ENCODE data around the gene PAK3. TPM values are rescaled to one million over a fixed set of nuclear protein-coding genes. Genes with fewer than 3 reads are reported as not detected.

The PAK3 gene
- polyA plus RNA-seq, 3 donors = 6.3 to 7.2 (median 6.6) TPM

GRCh38 chrX:111123606-111124179, 27.7 kb downstream of the PAK3 start:
- no peak for DNase-seq (ENCODE audit: extremely low read depth in 1 of 11, low read depth in 9 of 11, low spot score in 4 of 11)

GRCh38 chrX:111124418-111124817, 28.4 kb downstream of the PAK3 start:
- no peak for DNase-seq (ENCODE audit: extremely low read depth in 1 of 11, low read depth in 9 of 11, low spot score in 4 of 11)

GRCh38 chrX:111127038-111127437, 31.0 kb downstream of the PAK3 start:
- no peak for DNase-seq (ENCODE audit: extremely low read depth in 1 of 11, low read depth in 9 of 11, low spot score in 4 of 11)

- DNase-seq (ENCODE audit: extremely low read depth in 1 of 11, low read depth in 9 of 11, low spot score in 4 of 11) = no peak
Measured at GRCh38 chrX:111129921-111130320, 33.9 kb downstream of the PAK3 start.

- DNase-seq (ENCODE audit: extremely low read depth in 1 of 11, low read depth in 9 of 11, low spot score in 4 of 11) = no peak
Measured at GRCh38 chrX:111131572-111131971, 35.6 kb downstream of the PAK3 start.

- DNase-seq (ENCODE audit: extremely low read depth in 1 of 11, low read depth in 9 of 11, low spot score in 4 of 11) = no peak
Measured at GRCh38 chrX:111133389-111133788, 37.4 kb downstream of the PAK3 start.

- DNase-seq (ENCODE audit: extremely low read depth in 1 of 11, low read depth in 9 of 11, low spot score in 4 of 11) = no peak
Measured at GRCh38 chrX:111145878-111146277, 49.9 kb downstream of the PAK3 start.

- no peak for DNase-seq (ENCODE audit: extremely low read depth in 1 of 11, low read depth in 9 of 11, low spot score in 4 of 11)
Measured at GRCh38 chrX:111151764-111152163, 55.8 kb downstream of the PAK3 start.

- DNase-seq (ENCODE audit: extremely low read depth in 1 of 11, low read depth in 9 of 11, low spot score in 4 of 11) = no peak
Measured at GRCh38 chrX:111159232-111159631, 63.2 kb downstream of the PAK3 start.

- DNase-seq (ENCODE audit: extremely low read depth in 1 of 11, low read depth in 9 of 11, low spot score in 4 of 11) = no peak
Measured at GRCh38 chrX:111164728-111165127, 68.7 kb downstream of the PAK3 start.

GRCh38 chrX:111165902-111166301, 69.9 kb downstream of the PAK3 start:
- no peak for DNase-seq (ENCODE audit: extremely low read depth in 1 of 11, low read depth in 9 of 11, low spot score in 4 of 11)

GRCh38 chrX:111167334-111167733, 71.3 kb downstream of the PAK3 start:
- no peak for DNase-seq (ENCODE audit: extremely low read depth in 1 of 11, low read depth in 9 of 11, low spot score in 4 of 11)

GRCh38 chrX:111168314-111168713, 72.3 kb downstream of the PAK3 start:
- DNase-seq (ENCODE audit: extremely low read depth in 1 of 11, low read depth in 9 of 11, low spot score in 4 of 11) = peak in 4 of 11 donors; percentile 1 to 11 (median 8)

- no peak for DNase-seq (ENCODE audit: extremely low read depth in 1 of 11, low read depth in 9 of 11, low spot score in 4 of 11)
Measured at GRCh38 chrX:111169141-111169540, 73.2 kb downstream of the PAK3 start.

GRCh38 chrX:111170017-111170416, 74.0 kb downstream of the PAK3 start:
- no peak for DNase-seq (ENCODE audit: extremely low read depth in 1 of 11, low read depth in 9 of 11, low spot score in 4 of 11)

GRCh38 chrX:111180750-111181240, 84.8 kb downstream of the PAK3 start:
- DNase-seq (ENCODE audit: extremely low read depth in 1 of 11, low read depth in 9 of 11, low spot score in 4 of 11) = no peak

GRCh38 chrX:111181951-111182350, 86.0 kb downstream of the PAK3 start:
- no peak for DNase-seq (ENCODE audit: extremely low read depth in 1 of 11, low read depth in 9 of 11, low spot score in 4 of 11)

GRCh38 chrX:111182997-111183396, 87.0 kb downstream of the PAK3 start:
- no peak for DNase-seq (ENCODE audit: extremely low read depth in 1 of 11, low read depth in 9 of 11, low spot score in 4 of 11)

GRCh38 chrX:111191598-111191997, 95.6 kb downstream of the PAK3 start:
- no peak for DNase-seq (ENCODE audit: extremely low read depth in 1 of 11, low read depth in 9 of 11, low spot score in 4 of 11)

- no peak for DNase-seq (ENCODE audit: extremely low read depth in 1 of 11, low read depth in 9 of 11, low spot score in 4 of 11)
Measured at GRCh38 chrX:111199505-111199904, 103.5 kb downstream of the PAK3 start.

GRCh38 chrX:111200327-111200726, 104.3 kb downstream of the PAK3 start:
- no peak for DNase-seq (ENCODE audit: extremely low read depth in 1 of 11, low read depth in 9 of 11, low spot score in 4 of 11)
